NCI-H2107 (cell line): ENCODE results near the gene CELF1.
A peak's percentile ranks its signal among the peaks of the same experiment; 100 is the strongest.

Experiments used
- DNase-seq: peaks from one replicate; lab custom pipeline; 2025; lab: John Stamatoyannopoulos, UW

The CELF1 gene

DNA sequence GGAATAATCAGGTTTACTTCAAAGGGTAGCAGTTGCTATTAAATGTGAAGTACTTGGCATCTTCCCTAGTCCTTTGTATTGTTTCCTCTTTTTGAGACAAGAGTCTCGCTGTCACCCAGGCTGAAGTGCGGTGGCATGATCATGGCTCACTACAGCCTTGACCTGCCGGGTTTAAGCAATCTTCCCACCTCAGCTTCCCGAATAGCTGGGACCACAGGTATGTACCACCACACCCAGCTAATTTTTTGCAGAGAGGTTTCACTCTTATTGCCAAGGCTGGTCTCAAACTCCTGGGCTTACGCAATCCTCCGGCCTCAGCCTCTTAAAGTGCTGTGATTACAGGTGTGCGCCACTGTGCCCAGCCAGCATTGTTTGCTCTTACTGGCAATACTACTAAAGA lies 67.8 kb downstream of the CELF1 start:
- no peak for DNase-seq

DNA sequence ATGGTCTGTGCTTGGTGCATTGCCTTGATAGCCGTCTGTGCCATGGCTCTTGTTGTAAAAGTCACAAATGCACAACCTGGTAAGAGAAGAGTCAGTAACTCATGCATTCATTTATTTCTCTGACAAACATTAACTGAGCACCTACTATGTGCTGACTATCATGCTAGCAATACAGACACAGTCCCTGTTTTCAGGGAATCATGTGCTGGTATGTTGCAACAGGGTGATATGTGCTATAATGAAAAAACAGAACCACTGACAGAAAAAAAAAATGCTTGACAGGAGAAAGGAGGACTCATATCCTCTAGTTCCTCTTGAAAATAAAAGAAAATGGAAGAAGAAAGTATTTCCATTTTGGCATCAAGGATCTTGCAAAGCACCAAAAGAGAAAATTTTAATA lies 69.5 kb downstream of the CELF1 start:
- no peak for DNase-seq

DNA sequence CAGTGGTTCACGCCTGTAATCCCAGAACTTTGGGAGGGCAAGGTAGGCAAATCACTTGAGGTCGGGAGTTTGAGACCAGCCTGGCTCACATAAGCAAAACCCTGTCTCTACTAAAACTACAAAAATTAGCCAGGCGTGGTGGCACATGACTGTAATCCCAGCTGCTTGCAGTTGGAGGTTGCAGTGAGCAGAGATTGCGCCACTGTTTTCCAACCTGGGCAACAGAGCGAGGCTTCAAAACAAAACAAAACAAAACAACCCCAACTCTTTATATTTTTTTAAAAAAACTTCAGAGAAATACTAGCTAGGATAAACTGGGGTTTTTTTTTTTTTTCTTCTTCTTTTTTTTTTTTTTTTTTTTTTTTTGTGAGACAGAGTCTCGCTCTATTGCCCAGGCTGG lies 72.2 kb downstream of the CELF1 start:
- DNase-seq: no peak

DNA sequence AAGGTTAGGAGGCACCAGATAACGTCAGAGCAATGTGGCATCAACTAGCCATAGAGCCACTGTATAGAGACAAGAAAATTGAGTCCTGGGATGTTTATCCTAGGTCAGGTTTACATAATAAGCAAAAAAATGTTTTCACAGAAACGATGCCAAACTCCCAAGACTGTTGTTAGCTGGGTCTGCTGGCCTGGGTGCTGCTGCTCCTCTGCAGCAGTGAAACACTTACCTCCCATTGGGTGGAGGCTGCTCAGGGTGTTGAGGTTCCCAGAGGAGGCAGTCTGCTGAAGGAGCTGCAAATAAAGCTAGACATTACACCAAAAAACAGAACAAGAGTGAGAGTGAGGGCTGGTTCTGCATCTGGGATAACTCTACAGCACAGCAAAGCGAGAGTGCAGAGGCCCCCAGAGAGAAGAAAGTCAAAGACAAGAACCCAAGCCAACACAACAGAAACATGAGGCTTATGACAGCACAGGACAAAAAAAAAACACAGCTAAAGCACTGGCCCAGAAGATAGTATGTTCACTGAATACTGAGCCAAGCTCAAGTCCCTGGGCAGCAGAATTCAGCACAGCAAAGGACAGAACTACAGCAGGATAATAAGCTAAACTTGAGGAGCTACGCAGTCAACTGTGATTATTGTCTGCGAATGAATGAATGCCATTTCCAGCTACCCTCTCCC lies 74.1 kb downstream of the CELF1 start:
- DNase-seq: no peak

DNA sequence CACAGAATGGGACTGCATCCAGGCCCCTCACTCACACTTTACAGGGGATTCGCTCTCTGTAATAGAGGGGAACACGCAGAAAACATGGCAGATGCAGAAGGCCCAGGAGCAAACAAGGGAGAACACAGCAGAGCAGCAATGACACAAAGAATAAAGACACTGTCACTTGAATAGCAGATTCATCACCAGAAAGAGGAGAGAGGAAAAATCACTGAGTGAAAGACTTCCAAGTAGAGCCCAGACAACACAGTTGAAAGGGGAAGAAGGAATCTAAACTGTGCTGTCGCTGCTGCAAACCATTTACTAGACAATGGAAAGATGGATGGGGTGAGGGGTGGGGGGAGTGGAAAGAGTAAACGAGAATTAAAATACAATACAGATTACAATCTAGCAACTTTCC lies 75.2 kb downstream of the CELF1 start:
- DNase-seq: no peak

DNA sequence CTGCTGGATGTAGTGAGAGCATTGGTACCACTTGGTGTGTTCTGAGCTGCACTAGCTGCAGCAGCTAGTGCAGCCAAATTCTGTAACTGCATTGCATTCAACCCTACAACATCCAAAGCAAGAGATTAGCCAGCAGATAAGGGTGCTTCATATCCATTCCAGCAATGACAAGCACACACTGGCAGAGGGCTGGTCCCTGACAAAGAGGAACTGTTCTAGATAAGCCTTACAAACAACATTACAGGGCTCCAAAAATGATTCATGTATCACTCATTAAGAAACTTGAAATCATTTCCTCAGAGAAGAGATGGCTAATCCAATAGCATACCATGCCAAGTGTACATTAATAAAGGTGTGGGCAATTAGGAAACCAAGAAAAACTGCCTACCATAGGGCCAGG lies 75.6 kb downstream of the CELF1 start:
- DNase-seq: no peak

DNA sequence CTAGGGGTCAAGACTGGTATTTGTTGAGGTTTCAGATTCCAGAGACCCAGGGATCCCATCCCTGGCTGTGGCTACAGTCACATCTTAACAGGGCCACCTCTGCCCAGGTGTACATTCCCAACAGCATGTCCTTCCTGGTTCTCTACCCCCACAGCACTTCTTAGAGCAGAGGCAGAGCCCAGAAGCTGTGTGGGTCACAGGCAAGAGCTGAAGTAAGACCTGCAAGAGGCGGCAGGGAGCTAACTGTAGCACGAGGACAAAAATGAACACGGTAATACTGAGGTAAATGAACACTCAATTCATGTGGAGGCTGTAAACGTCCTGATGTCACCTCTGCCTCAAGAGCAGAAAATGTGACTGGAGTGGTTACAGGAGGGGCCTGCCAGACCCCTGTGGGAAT lies 82.3 kb downstream of the CELF1 start:
- DNase-seq: no peak

DNA sequence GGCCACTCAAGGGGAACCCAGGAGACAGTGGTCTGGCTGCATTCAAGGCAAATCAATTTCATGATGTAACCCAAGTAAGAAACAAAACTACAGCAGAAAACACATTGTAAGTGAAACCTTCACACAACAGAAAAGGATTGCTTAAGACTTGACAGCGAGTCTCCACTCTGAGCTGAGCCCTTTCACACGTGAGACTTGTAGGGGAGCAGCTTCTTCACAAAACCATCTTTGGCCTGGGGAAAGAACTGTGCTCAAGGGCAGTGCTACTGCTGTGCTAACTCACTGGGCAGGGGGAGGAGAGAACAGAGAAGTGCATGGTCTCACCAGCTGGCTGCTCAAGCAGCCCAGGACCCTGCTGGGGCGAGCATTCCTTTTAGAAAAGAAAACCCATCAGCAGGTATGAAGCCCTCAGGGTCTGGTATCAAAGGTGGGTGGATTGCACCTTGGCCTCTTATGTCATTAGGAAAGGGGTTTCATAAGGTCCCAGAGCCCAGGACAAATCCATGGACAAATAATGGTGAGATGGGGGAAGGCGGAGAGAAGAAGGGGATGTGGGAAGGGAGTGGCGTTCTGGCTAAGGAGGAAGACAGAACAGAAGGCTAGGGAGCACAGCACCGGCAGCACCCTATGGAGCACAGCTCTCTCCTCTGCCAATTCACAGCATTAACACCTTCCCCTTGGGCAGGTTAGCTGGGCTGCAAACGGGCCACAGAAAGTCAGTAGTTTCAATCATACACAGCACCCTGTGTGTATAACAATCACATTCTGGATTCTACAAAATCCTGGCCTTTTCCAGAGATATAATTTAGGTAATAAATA lies 83.4 kb downstream of the CELF1 start:
- no peak for DNase-seq

DNA sequence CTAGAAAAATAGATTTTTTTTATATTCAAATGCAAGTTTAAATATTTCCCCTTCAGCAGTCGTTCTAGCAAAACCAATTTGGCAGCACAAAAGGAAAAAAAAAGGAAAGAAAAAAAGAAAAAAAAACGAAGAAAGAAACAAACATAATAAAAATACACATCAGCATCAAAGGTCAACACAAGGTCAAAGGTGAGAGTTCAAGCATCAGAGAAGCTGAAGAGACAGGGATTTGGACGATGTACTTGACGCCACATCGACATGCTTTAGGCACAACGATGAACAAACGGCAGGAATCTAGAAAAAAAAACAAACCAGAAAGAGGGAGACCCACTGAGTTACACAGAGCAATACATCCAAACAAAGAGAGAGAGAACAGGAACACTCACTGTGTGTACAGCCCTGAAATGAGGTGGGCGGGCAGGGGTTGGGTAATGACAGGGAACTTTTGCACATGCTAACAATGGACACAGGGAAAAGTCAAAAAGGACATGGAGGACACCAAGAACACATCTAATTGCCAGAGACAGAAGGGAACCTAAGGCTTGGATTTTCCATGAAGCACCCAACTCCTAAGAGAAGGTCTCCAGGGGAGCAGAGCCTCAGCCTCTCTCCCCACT lies 84.2 kb downstream of the CELF1 start:
- no peak for DNase-seq

DNA sequence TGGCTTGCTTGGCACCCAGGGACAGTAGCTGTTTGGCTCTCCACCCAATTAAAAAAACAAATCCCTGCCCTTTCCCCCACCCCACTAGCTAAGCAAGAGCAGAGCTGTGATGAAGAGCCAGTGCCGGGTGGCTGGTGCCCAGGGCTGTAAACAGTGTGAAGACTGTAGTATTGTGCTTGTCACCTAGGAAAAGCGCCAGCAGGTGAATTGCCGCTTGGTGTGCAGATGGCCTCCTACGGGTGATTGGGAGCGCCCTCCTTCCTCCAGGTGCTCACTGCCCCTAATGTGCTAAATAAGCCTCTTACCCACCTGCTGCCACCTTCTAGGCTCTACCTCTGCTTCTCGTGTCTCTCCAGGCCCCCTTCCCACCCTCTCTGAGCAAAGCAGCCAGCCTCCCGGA lies 85.6 kb downstream of the CELF1 start:
- peak; percentile 72 for DNase-seq

DNA sequence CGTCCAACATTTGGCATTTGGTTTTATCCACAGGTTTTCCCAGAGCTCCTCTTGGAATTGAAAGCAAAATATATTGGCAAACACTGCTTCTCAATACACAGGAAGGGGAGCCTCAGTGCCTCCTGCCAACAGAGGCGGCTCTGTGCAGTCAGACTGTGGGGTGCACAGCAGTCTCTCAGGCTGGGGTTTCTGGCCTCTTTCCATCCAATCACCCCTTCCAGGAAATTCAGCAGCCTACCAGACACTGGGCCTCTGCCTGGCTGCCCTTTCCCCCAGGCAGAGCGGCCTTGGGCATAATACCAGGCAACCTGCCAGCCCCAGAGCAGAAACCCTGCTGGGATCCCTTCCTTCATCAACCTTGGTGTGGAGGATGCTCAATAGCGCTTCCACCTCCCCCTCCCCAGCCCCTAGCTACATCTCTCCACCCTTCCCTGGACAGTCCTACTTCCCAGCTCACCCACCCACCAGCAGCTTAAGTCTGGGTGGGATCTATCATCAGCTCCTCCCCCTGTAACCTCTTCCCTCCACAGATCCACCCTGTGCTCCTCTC lies 86.2 kb downstream of the CELF1 start:
- DNase-seq: peak; percentile 50

DNA sequence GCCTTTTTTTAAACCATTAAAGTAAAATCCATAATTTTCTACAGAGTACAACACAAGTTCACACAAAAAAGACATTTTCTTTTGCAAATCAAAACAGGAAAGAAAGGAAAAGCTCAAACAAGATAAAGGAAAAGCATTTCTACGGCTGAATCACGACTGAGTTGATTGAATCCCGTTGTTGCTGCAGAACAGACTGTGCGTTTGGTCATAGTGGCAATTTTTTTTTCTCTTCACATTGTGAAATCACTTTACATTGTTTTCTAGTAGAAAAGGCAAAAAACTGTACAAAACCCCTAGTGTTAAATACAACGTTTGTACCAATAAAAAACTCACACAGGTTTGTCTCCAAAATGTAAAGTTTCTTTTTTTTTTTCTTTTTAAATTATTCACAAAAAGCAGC lies 86.7 kb downstream of the CELF1 start:
- no peak for DNase-seq

DNA sequence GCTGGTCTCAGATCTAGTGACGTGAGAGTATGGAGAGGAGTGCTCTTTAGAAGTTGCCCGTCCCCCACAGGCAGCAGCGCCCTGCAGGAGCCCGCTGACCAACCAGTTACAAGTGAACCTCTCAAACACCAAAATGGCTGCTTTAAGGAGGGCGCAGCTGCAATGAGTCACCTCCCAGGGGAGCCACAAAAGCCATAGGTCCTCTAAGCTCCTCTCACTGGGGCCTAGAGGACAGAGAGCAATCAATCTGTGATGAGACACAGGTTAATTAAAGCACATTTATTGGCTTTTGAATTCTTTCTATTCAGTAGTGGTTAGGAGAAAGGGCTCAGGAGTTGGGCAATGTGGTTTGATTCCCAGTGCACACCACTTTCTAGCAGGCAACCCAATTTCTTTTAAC lies 88.4 kb downstream of the CELF1 start:
- peak; percentile 95 for DNase-seq

DNA sequence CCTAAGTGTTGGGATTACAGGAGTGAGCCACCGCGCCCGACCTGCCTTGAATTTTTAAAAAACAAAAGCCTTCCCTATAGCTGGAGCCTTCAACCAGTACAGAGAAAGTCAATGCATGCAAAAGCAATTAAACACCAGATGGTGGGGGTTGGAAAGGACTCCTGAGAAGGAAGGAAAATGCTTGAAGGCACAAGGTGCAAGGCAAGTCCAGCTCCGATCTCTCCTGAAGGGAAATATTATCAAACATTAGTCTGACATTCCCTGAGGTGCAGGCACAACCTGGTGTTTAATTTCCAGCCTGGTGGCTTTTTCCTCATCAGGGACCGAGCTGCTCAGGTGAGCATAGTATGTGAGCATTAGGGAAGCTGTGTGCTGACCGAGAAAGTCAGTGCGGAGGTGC lies 91.1 kb downstream of the CELF1 start:
- no peak for DNase-seq

DNA sequence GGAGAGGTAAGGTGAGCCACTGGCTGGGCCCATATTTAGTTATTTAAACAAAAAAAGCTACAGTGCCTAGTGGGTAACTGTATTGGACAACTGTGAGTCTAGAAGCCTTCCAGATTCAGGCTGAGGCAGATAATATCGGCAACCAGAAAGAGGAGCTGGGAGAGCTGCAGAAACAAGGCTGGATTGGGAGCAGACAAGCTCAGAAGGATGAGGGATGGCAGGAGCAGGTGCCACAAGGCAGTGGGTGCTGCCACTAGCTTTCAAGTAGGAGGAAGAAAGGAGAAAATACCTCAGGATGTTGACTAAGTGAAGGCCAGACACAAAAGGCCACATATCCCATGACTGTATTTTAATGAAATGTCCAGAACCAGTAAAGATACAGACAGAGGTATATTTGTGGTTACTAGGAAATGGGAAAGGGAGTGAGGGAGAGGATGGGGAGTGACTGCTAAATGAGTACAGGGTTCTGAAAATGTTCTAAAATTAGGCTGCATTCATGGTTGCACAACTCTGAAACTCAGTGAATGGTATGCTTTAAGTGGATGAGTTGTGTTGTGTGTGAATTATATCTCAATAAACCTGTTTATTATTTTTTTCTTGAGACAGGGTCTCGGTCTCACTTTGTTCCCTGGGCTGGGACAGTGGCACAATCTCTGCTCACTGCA lies 92.2 kb downstream of the CELF1 start:
- no peak for DNase-seq

DNA sequence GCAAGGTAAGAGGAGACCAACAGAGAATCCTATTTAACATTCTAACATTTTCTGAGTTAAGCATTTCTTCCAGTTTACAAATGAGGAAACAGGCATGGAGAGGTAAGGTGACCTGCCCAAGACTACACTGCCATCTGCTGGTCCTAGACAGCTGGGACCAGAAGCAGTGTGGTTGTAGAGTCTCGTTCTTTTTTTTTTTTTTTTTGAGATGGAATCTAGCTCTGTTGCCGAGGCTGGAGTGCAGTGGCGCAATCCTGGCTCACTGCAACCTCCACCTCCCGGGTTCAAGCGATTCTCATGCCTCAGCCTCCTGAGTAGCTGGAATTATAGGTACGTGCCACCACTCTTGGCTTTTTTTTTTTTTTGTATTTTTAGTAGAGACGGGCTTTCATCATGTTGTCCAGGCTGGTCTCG lies 98.7 kb downstream of the CELF1 start:
- DNase-seq: peak; percentile 24

DNA sequence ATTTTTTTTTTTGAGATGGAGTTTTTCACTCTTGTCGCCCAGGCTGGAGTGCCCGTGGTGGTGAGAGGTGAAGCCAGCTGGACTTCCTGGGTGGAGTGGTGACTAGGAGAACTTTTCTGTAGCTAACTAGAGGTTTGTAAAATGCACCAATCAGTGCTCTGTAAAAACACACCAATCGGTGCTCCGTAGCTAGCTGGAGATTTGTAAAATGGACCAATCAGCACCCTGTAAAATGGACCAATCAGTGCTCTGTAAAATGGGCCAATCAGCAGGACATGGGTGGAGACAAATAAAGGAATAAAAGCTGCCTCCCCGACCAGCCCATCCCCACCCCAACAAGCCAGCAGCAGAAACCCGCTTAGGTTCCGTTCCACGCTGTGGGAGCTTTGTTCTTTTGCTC lies 99.6 kb downstream of the CELF1 start:
- no peak for DNase-seq

DNA sequence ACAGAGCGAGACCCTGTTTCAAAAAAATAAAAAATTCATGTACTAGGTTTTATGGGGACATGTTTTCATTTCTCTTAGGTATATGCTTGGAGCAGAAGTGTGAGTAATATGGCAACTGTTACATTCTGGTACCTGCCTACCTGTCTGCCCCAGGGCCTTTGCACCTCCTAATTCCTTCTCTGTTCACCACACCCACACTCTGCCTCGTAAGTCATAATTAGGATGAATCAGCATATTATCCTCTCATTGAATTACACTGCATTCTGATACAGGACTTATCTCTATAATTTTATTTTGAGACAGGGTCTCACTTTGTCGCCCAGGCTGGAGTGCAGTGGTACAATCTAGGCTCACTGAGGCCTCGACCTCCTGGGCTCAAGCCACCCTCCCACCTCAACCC lies 100.9 kb downstream of the CELF1 start:
- DNase-seq: no peak

DNA sequence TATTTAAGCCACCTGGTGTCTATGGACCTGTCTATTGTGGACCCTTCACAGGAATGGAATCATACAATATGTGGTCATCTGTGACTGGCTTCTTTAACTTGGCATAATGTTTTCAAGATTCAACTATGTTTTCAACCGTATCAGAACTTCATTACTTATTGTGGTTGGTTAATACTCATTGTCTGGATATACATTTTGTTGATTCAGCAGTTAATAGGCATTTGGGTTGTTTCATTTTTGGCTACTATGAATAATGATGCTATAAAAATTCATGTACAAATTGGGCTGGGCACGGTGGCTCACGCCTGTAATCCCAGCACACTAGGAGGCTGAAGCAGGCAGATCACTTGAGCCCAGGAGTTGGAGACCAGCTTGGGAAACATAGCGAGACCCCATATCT lies 101.5 kb downstream of the CELF1 start:
- no peak for DNase-seq

DNA sequence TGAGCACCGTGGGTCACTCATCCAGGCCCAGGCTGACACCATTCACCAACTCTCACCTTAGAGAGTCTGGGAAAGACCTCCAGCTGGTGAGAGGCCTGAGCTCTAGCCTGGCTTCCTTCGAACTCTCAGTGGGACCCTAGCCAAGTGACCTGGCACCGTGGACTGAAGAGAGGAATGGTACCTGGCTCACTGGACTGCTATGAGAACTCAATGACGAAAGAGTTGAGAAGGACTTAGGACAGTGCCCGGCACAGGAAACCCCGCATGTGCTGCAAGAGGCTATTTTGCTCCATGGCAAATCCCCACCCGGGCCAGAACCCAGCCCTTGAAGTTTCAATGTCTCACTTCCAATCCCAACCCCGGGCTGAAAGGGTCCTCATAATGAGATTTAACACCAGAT lies 103.4 kb downstream of the CELF1 start:
- no peak for DNase-seq

DNA sequence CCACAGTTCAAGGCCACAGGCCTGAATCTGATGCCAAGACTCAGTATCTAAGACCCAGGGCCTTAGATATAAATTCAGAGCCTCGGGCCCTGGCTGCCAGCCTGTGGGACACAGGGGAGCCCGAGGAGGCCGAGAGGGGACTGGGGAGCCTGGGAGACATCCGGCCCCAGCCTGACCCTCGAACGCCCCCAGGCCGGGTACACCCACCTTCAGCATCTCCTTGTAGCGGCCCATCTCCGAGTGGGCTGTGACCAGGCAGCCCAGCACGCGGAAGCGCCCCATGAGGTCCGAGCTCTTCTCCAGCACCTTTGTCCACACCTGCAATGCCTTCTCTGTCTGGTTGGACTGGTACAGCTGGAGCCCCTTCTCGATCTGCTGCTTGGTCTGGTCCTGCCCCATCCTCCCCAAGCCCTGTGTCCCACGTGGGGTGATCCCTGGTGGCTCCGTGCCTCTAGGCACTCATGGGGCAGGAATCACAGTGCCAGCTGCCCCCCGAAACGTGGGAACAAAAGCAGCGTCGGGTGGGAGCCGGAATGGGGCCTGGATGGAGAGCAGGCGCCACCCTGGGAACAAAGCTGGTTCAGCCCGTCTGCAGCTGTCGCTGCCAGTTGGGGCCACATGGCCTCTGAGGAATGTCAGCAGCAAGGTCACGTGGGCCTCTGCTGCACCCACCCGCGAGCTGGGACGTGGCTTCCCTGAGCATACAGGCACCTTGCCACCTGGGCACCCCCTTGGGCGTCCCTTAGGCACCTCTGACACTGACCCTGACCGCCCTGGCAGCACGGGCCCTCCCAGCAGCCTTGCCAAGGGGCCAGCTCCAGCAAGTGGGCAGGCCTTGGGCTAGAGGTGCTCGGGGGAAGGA lies 104.1 kb downstream of the CELF1 start, which contains the start of gene RAPSN:
RAPSN (minus strand) TSS at position 571 of the 862 bp plus-strand sequence; CDS start at position 399, 172 bp downstream.
- no peak for DNase-seq
